HEK293 (cell line): ENCODE results near the gene DOCK4.

Source experiments
- CTCF ChIA-PET: fragments of 350-600 bp; formaldehyde crosslinking; extraction: SDS; loops from one replicate; lab custom pipeline; 2021; ENCODE audit warnings: antibody characterized with exemption; lab: Yijun Ruan, JAX
- POLR2A ChIA-PET: fragments of 300-600 bp; formaldehyde crosslinking; extraction: SDS; loops from one replicate; lab custom pipeline; 2020; ENCODE audit warnings: antibody characterized with exemption, inconsistent platforms; lab: Yijun Ruan, JAX
- H3K27ac ChIP-seq: fragments of 200-500 bp; sonication (Bioruptor generic); 2 replicates; pipeline ENCODE4 v1.5.1; 2014; ENCODE audit warnings: low read depth, low read length, control low read depth, inconsistent platforms; ENCODE audit errors: extremely low read depth
- H3K36me3 ChIP-seq, 2 experiments: fragments of 200-500 bp in 1 of 2; sonication (Bioruptor generic) in 1 of 2; 1 replicate in 1 of 2; 2 replicates in 1 of 2; pipeline ENCODE4 v1.5.1; 2014 to 2017; ENCODE audit warnings: inconsistent platforms in 2 of 2, low read length in 2 of 2; ENCODE audit not compliant: control insufficient read depth in 2 of 2, insufficient read depth in 1 of 2
- H3K4me1 ChIP-seq: fragments of 200-500 bp; sonication (Bioruptor generic); 2 replicates; pipeline ENCODE4 v1.5.1; 2014; ENCODE audit warnings: mild to moderate bottlenecking, low read length, inconsistent platforms; ENCODE audit not compliant: control insufficient read depth, insufficient read depth
- H3K4me3 ChIP-seq: 2 replicates; pipeline ENCODE4 v1.5.1; 2011; ENCODE audit warnings: low read depth, mild to moderate bottlenecking, control low read depth, low read length, moderate library complexity
- H3K9me3 ChIP-seq: fragments of 200-500 bp; sonication (Bioruptor generic); 2 replicates; pipeline ENCODE4 v1.5.1; 2014; ENCODE audit warnings: low read depth, low read length, inconsistent platforms; ENCODE audit not compliant: control insufficient read depth, insufficient read depth
- BCL11A ChIP-seq: fragments of 450-650 bp; formaldehyde crosslinking; IDR thresholded peaks from 2 replicates; pipeline ENCODE4 v1.5.1; 2016; ENCODE audit warnings: low read depth, missing biosample characterization, missing genetic modification characterization
- EGR2 ChIP-seq: fragments of 450-650 bp; formaldehyde crosslinking; IDR thresholded peaks from 2 replicates; pipeline ENCODE4 v1.5.1; 2016; ENCODE audit warnings: low read depth, missing biosample characterization, missing genetic modification characterization
- KLF16 ChIP-seq: fragments of 450-650 bp; formaldehyde crosslinking; IDR thresholded peaks from 2 replicates; pipeline ENCODE4 v1.5.1; 2017; ENCODE audit warnings: missing biosample characterization, missing genetic modification characterization
- MEIS1 ChIP-seq: sonication (generic); formaldehyde crosslinking; IDR thresholded peaks from 2 replicates; pipeline ENCODE4 v1.8.1; 2022; ENCODE audit warnings: missing genetic modification reagents, mild to moderate bottlenecking, borderline replicate concordance
- MYNN ChIP-seq: fragments of 450-650 bp; formaldehyde crosslinking; IDR thresholded peaks from 2 replicates; pipeline ENCODE4 v1.5.1; 2016; ENCODE audit warnings: missing biosample characterization, missing genetic modification characterization, borderline replicate concordance
- OSR2 ChIP-seq: fragments of 450-650 bp; formaldehyde crosslinking; IDR thresholded peaks from 2 replicates; pipeline ENCODE4 v1.5.1; 2016; ENCODE audit warnings: missing biosample characterization, missing genetic modification characterization
- PRDM4 ChIP-seq: fragments of 450-650 bp; formaldehyde crosslinking; IDR thresholded peaks from 2 replicates; pipeline ENCODE4 v1.5.1; 2017; ENCODE audit warnings: missing biosample characterization, missing genetic modification characterization
- PRDM6 ChIP-seq: fragments of 450-650 bp; formaldehyde crosslinking; IDR thresholded peaks from 2 replicates; pipeline ENCODE4 v1.5.1; 2017; ENCODE audit warnings: missing biosample characterization, missing genetic modification characterization
- SP2 ChIP-seq: fragments of 450-650 bp; formaldehyde crosslinking; IDR thresholded peaks from 2 replicates; pipeline ENCODE4 v1.5.1; 2016; ENCODE audit warnings: missing biosample characterization, missing genetic modification characterization
- ZNF157 ChIP-seq: fragments of 450-650 bp; formaldehyde crosslinking; IDR thresholded peaks from 2 replicates; pipeline ENCODE4 v1.5.1; 2016; ENCODE audit warnings: missing biosample characterization, missing genetic modification characterization
- ZNF174 ChIP-seq: fragments of 450-650 bp; formaldehyde crosslinking; IDR thresholded peaks from 2 replicates; pipeline ENCODE4 v1.5.0; 2017; ENCODE audit warnings: missing biosample characterization, mild to moderate bottlenecking, missing genetic modification characterization
- ZNF37A ChIP-seq: fragments of 450-650 bp; IDR thresholded peaks from 2 replicates; pipeline ENCODE4 v1.5.1; 2018; ENCODE audit warnings: missing biosample characterization, missing genetic modification characterization
- ZNF398 ChIP-seq: fragments of 450-650 bp; formaldehyde crosslinking; IDR thresholded peaks from 2 replicates; pipeline ENCODE4 v1.5.1; 2017; ENCODE audit warnings: missing biosample characterization, missing genetic modification characterization
- ZNF426 ChIP-seq: fragments of 450-650 bp; formaldehyde crosslinking; IDR thresholded peaks from 2 replicates; pipeline ENCODE4 v1.5.1; 2017; ENCODE audit warnings: missing biosample characterization, missing genetic modification characterization, mild to moderate bottlenecking, inconsistent platforms, moderate library complexity
- ZNF561 ChIP-seq: fragments of 450-650 bp; IDR thresholded peaks from 2 replicates; pipeline ENCODE4 v1.5.1; 2018; ENCODE audit warnings: missing biosample characterization, missing genetic modification characterization, borderline replicate concordance
- ZNF768 ChIP-seq: fragments of 450-650 bp; formaldehyde crosslinking; IDR thresholded peaks from 2 replicates; pipeline ENCODE4 v1.5.1; 2018; ENCODE audit warnings: missing biosample characterization, mild to moderate bottlenecking, missing genetic modification characterization
- ZNF792 ChIP-seq: fragments of 450-650 bp; formaldehyde crosslinking; IDR thresholded peaks from 2 replicates; pipeline ENCODE4 v1.5.1; 2016; ENCODE audit warnings: missing biosample characterization, missing genetic modification characterization
- TF ChIP-seq, protein P1 (sequence below): fragments of 450-650 bp; formaldehyde crosslinking; IDR thresholded peaks from 2 replicates; pipeline ENCODE4 v1.5.1; 2017; ENCODE audit warnings: missing biosample characterization, mild to moderate bottlenecking, missing genetic modification characterization, moderate library complexity
- TF ChIP-seq, protein P2 (sequence below): fragments of 450-650 bp; IDR thresholded peaks from 2 replicates; pipeline ENCODE4 v1.5.1; 2018; ENCODE audit warnings: missing biosample characterization, mild to moderate bottlenecking, missing genetic modification characterization
- TF ChIP-seq, protein P3 (sequence below): fragments of 450-650 bp; formaldehyde crosslinking; IDR thresholded peaks from 2 replicates; pipeline ENCODE4 v1.5.1; 2016; ENCODE audit warnings: missing biosample characterization, missing genetic modification characterization
- TF ChIP-seq, protein P4 (sequence below): fragments of 450-650 bp; formaldehyde crosslinking; IDR thresholded peaks from 2 replicates; pipeline ENCODE4 v1.5.1; 2016; ENCODE audit warnings: missing biosample characterization, missing genetic modification characterization, borderline replicate concordance

DOCK4 gene

GRCh38 chr7:112101201-112101846 is 104.9 kb downstream of the DOCK4 start:
- CTCF ChIA-PET: no interaction called here
- no peak overlapping the region for H3K27ac ChIP-seq
- H3K4me1 ChIP-seq: peaks cover 9% of the 10 kb centered on the region
- no peak overlapping the region for H3K4me3 ChIP-seq
- POLR2A ChIA-PET: no interaction called here
- H3K9me3 ChIP-seq: no peaks in the 10 kb centered on the region
- no peaks in the 10 kb centered on the region for H3K36me3 ChIP-seq
- TF ChIP-seq ZNF37A (tag by site-specific recombination) (no peak), KLF16 (peak; percentile 27; the same call in 1 of the 2 replicates), ZNF561 (tag by site-specific recombination) (peak; percentile 66; the same call in 1 of the 2 replicates), ZNF792 (tag by site-specific recombination) (no peak), ZNF768 (tag by site-specific recombination) (no peak), ZNF174 (no peak), PRDM6 (peak; percentile 74), MEIS1 (no peak), ZNF157 (tag by site-specific recombination) (no peak), BCL11A (no peak), PRDM4 (tag by site-specific recombination) (peak; percentile 54; the same call in 1 of the 2 replicates), MYNN (tag by site-specific recombination) (peak; percentile 69; the same call in 1 of the 2 replicates), EGR2 (tag by site-specific recombination) (no peak), SP2 (tag by site-specific recombination) (no peak), ZNF426 (tag by site-specific recombination) (no peak), OSR2 (tag by site-specific recombination) (peak; percentile 86), ZNF398 (no peak)
- TF ChIP-seq, protein P1, sequence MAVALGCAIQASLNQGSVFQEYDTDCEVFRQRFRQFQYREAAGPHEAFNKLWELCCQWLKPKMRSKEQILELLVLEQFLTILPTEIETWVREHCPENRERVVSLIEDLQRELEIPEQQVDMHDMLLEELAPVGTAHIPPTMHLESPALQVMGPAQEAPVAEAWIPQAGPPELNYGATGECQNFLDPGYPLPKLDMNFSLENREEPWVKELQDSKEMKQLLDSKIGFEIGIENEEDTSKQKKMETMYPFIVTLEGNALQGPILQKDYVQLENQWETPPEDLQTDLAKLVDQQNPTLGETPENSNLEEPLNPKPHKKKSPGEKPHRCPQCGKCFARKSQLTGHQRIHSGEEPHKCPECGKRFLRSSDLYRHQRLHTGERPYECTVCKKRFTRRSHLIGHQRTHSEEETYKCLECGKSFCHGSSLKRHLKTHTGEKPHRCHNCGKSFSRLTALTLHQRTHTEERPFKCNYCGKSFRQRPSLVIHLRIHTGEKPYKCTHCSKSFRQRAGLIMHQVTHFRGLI (tag by site-specific recombination): no peak
- TF ChIP-seq, protein P2, sequence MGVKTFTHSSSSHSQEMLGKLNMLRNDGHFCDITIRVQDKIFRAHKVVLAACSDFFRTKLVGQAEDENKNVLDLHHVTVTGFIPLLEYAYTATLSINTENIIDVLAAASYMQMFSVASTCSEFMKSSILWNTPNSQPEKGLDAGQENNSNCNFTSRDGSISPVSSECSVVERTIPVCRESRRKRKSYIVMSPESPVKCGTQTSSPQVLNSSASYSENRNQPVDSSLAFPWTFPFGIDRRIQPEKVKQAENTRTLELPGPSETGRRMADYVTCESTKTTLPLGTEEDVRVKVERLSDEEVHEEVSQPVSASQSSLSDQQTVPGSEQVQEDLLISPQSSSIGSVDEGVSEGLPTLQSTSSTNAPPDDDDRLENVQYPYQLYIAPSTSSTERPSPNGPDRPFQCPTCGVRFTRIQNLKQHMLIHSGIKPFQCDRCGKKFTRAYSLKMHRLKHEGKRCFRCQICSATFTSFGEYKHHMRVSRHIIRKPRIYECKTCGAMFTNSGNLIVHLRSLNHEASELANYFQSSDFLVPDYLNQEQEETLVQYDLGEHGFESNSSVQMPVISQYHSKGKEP (tag by site-specific recombination): 0 out of 2 replicates have a peak, but pooled peaks have one; percentile 10
- TF ChIP-seq, protein P3, sequence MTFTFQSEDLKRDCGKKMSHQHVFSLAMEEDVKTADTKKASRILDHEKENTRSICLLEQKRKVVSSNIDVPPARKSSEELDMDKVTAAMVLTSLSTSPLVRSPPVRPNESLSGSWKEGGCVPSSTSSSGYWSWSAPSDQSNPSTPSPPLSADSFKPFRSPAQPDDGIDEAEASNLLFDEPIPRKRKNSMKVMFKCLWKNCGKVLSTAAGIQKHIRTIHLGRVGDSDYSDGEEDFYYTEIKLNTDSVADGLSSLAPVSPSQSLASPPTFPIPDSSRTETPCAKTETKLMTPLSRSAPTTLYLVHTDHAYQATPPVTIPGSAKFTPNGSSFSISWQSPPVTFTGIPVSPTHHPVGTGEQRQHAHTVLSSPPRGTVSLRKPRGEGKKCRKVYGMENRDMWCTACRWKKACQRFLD (tag by site-specific recombination): no peak
- TF ChIP-seq, protein P4, sequence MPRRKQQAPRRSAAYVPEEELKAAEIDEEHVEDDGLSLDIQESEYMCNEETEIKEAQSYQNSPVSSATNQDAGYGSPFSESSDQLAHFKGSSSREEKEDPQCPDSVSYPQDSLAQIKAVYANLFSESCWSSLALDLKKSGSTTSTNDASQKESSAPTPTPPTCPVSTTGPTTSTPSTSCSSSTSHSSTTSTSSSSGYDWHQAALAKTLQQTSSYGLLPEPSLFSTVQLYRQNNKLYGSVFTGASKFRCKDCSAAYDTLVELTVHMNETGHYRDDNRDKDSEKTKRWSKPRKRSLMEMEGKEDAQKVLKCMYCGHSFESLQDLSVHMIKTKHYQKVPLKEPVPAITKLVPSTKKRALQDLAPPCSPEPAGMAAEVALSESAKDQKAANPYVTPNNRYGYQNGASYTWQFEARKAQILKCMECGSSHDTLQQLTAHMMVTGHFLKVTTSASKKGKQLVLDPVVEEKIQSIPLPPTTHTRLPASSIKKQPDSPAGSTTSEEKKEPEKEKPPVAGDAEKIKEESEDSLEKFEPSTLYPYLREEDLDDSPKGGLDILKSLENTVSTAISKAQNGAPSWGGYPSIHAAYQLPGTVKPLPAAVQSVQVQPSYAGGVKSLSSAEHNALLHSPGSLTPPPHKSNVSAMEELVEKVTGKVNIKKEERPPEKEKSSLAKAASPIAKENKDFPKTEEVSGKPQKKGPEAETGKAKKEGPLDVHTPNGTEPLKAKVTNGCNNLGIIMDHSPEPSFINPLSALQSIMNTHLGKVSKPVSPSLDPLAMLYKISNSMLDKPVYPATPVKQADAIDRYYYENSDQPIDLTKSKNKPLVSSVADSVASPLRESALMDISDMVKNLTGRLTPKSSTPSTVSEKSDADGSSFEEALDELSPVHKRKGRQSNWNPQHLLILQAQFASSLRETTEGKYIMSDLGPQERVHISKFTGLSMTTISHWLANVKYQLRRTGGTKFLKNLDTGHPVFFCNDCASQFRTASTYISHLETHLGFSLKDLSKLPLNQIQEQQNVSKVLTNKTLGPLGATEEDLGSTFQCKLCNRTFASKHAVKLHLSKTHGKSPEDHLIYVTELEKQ (tag by site-specific recombination): 0 out of 2 replicates have a peak, but pooled peaks have one; percentile 14
